GM23338 (cell line): ENCODE data around the gene LEP. TPM values are rescaled to one million over a fixed set of nuclear protein-coding genes. Genes with fewer than 3 reads are reported as not detected.

ENCODE experiments used
- ATAC-seq: fragments of 200-7000 bp; cut with Tn5 transposase; 3 replicates; pipeline ENCODE4 v1.9.1; 2020
- DNase-seq: peaks from one replicate; pipeline ENCODE4 v3.0.0-alpha.2; 2015; ENCODE audit warnings: low spot score
- H2AFZ ChIP-seq: fragments of 200-600 bp; sonication (generic); 2 replicates; pipeline ENCODE4 v1.8.0; 2016; ENCODE audit warnings: antibody characterized with exemption, mild to moderate bottlenecking, moderate library complexity
- H3F3A ChIP-seq: fragments of 200-600 bp; sonication (generic); replicated peaks from 2 replicates; pipeline ENCODE4 v1.8.0; 2017; ENCODE audit warnings: antibody characterized with exemption, mixed run types, low read depth
- H3K27ac ChIP-seq: fragments of 200-600 bp; sonication (generic); 2 replicates; pipeline ENCODE4 v1.6.1; 2016; ENCODE audit warnings: low read depth
- H3K27me3 ChIP-seq: fragments of 200-600 bp; sonication (generic); 2 replicates; pipeline ENCODE4 v1.8.0; 2016; ENCODE audit warnings: mild to moderate bottlenecking, mixed run types, moderate library complexity; ENCODE audit not compliant: insufficient read depth
- H3K36me3 ChIP-seq: fragments of 200-600 bp; sonication (generic); 2 replicates; pipeline ENCODE4 v1.8.0; 2016; ENCODE audit warnings: mild to moderate bottlenecking; ENCODE audit not compliant: insufficient read depth
- H3K4me1 ChIP-seq: fragments of 200-600 bp; sonication (generic); 2 replicates; pipeline ENCODE4 v1.8.0; 2016; ENCODE audit warnings: mild to moderate bottlenecking, moderate library complexity; ENCODE audit not compliant: insufficient read depth
- H3K4me2 ChIP-seq: fragments of 200-600 bp; sonication (generic); 2 replicates; pipeline ENCODE4 v1.7.1; 2017; ENCODE audit warnings: mixed run types
- H3K4me3 ChIP-seq: fragments of 200-600 bp; sonication (generic); 2 replicates; pipeline ENCODE4 v1.6.1; 2016; ENCODE audit warnings: mixed run types
- H3K79me2 ChIP-seq: fragments of 200-600 bp; sonication (generic); replicated peaks from 2 replicates; pipeline ENCODE4 v1.8.0; 2017; ENCODE audit warnings: mild to moderate bottlenecking; ENCODE audit not compliant: insufficient read depth
- H3K9me2 ChIP-seq: fragments of 200-600 bp; sonication (generic); 2 replicates; pipeline ENCODE4 v1.8.0; 2017; ENCODE audit not compliant: insufficient read depth
- H4K20me1 ChIP-seq: fragments of 200-600 bp; sonication (generic); replicated peaks from 2 replicates; pipeline ENCODE4 v1.8.0; 2017; ENCODE audit warnings: mild to moderate bottlenecking; ENCODE audit not compliant: insufficient read depth
- H3K27ac Mint-ChIP-seq: 2 replicates; pipeline ENCODE4 v1.8.0; 2020; ENCODE audit warnings: inconsistent platforms, mild to moderate bottlenecking, moderate library complexity, mixed read lengths
- H3K27me3 Mint-ChIP-seq: 3 replicates; pipeline ENCODE4 v1.8.0; 2022; ENCODE audit warnings: low read depth, mild to moderate bottlenecking, moderate library complexity, mixed read lengths, inconsistent platforms; ENCODE audit not compliant: insufficient read depth, poor library complexity
- H3K36me3 Mint-ChIP-seq: 3 replicates; pipeline ENCODE4 v1.8.0; 2021; ENCODE audit warnings: low read depth, mild to moderate bottlenecking, inconsistent platforms, moderate library complexity, mixed read lengths
- H3K4me1 Mint-ChIP-seq: 3 replicates; pipeline ENCODE4 v1.8.0; 2020; ENCODE audit warnings: mild to moderate bottlenecking, inconsistent platforms, mixed read lengths
- H3K4me3 Mint-ChIP-seq: 3 replicates; pipeline ENCODE4 v1.8.0; 2021; ENCODE audit warnings: moderate library complexity, mild to moderate bottlenecking, inconsistent platforms, mixed read lengths
- H3K9me3 Mint-ChIP-seq: 3 replicates; pipeline ENCODE4 v1.8.0; 2020; ENCODE audit warnings: moderate library complexity, mild to moderate bottlenecking, inconsistent platforms, mixed read lengths
- ETS1 ChIP-seq: IDR thresholded peaks from 2 replicates; pipeline ENCODE4 v1.6.1; 2016; ENCODE audit warnings: antibody characterized with exemption
- EZH2 ChIP-seq: fragments of 200-600 bp; sonication (generic); IDR thresholded peaks from one replicate; pipeline ENCODE4 v1.8.0; 2017; ENCODE audit warnings: antibody characterized with exemption, mild to moderate bottlenecking, low read depth; ENCODE audit not compliant: unreplicated experiment
- JUNB ChIP-seq: IDR thresholded peaks from one replicate; pipeline ENCODE4 v1.6.1; 2016; ENCODE audit warnings: antibody characterized with exemption; ENCODE audit not compliant: unreplicated experiment
- POLR2AphosphoS5 ChIP-seq: IDR thresholded peaks from 2 replicates; pipeline ENCODE4 v1.6.1; 2016; ENCODE audit warnings: antibody characterized with exemption, low read depth
- ZNF331 ChIP-seq: fragments of 250-450 bp; sonication (Bioruptor Pico); IDR thresholded peaks from 2 replicates; pipeline ENCODE4 v1.5.0; 2020; ENCODE audit warnings: low read depth, mild to moderate bottlenecking, moderate library complexity
- polyA plus RNA-seq: library from polyadenylated mRNA; unstranded; fragments of >200 nt; fragmentation: Nextera tagmentation; extraction: Ambion mirVana; gene quantifications from 2 replicates; pipeline ENCODE4 v1.2.1, GENCODE V29; 2016
- total RNA-seq: library from RNA; depleted of rRNA; stranded (reverse); fragments of >200 nt; shearing (Covaris generic); gene quantifications from 2 replicates; pipeline ENCODE4 v1.2.3, GENCODE V29; 2014
- TF ChIP-seq, protein P1 (sequence below): IDR thresholded peaks from one replicate; pipeline ENCODE4 v1.6.1; 2018; ENCODE audit warnings: antibody characterized with exemption; ENCODE audit not compliant: unreplicated experiment
- TF ChIP-seq, protein P2 (sequence below), 2 experiments: fragments of 200-600 bp in 1 of 2; sonication (generic) in 1 of 2; conservative IDR thresholded peaks; 2 replicates each; pipeline versions ENCODE4 v1.5.1 to v1.6.1; 2016 to 2017; ENCODE audit warnings: antibody characterized with exemption in 2 of 2, low read depth in 2 of 2, mild to moderate bottlenecking in 2 of 2, moderate library complexity in 1 of 2
- TF ChIP-seq, protein P3 (sequence below): fragments of 250-450 bp; sonication (Bioruptor Pico); IDR thresholded peaks from 2 replicates; pipeline ENCODE4 v1.5.0; 2020; ENCODE audit warnings: mild to moderate bottlenecking, moderate library complexity

Gene LEP
- total and polyA plus RNA-seq, 2 experiments from 2014 or later, result not detected

- TF ChIP-seq, protein P1, sequence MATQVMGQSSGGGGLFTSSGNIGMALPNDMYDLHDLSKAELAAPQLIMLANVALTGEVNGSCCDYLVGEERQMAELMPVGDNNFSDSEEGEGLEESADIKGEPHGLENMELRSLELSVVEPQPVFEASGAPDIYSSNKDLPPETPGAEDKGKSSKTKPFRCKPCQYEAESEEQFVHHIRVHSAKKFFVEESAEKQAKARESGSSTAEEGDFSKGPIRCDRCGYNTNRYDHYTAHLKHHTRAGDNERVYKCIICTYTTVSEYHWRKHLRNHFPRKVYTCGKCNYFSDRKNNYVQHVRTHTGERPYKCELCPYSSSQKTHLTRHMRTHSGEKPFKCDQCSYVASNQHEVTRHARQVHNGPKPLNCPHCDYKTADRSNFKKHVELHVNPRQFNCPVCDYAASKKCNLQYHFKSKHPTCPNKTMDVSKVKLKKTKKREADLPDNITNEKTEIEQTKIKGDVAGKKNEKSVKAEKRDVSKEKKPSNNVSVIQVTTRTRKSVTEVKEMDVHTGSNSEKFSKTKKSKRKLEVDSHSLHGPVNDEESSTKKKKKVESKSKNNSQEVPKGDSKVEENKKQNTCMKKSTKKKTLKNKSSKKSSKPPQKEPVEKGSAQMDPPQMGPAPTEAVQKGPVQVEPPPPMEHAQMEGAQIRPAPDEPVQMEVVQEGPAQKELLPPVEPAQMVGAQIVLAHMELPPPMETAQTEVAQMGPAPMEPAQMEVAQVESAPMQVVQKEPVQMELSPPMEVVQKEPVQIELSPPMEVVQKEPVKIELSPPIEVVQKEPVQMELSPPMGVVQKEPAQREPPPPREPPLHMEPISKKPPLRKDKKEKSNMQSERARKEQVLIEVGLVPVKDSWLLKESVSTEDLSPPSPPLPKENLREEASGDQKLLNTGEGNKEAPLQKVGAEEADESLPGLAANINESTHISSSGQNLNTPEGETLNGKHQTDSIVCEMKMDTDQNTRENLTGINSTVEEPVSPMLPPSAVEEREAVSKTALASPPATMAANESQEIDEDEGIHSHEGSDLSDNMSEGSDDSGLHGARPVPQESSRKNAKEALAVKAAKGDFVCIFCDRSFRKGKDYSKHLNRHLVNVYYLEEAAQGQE, result no peak
- no peak for TF ChIP-seq POLR2AphosphoS5
These were observed 1.6 kb downstream of the LEP start (continued) for GRCh38 chr7:128242661-128243060.

GRCh38 chr7:128243273-128243672, 2.2 kb downstream of the LEP start:
- Mint-ChIP-seq H3K4me3 (no peak overlapping the region), H3K27ac (no peak overlapping the region), H3K9me3 (peaks cover 22% of the 10 kb centered on the region), H3K27me3 (peaks cover 11% of the 10 kb centered on the region), H3K4me1 (peaks cover 5% of the 10 kb centered on the region; the same call in 1 of the 3 replicates), H3K36me3 (peaks cover 14% of the 10 kb centered on the region; the same call in 2 of the 3 replicates)
- DNase-seq, result no peak
- Histone ChIP-seq H4K20me1 (no peaks in the 10 kb centered on the region), H3K27me3 (no peaks in the 10 kb centered on the region), H3K4me3 (no peak overlapping the region), H3F3A (no peaks in the 10 kb centered on the region), H2AFZ (no peak overlapping the region), H3K27ac (no peak overlapping the region), H3K4me2 (no peak overlapping the region), H3K4me1 (no peaks in the 10 kb centered on the region), H3K79me2 (no peaks in the 10 kb centered on the region), H3K36me3 (no peaks in the 10 kb centered on the region), H3K9me2 (peaks cover 15% of the 10 kb centered on the region)
- ATAC-seq, result no peak
- TF ChIP-seq, protein P2, sequence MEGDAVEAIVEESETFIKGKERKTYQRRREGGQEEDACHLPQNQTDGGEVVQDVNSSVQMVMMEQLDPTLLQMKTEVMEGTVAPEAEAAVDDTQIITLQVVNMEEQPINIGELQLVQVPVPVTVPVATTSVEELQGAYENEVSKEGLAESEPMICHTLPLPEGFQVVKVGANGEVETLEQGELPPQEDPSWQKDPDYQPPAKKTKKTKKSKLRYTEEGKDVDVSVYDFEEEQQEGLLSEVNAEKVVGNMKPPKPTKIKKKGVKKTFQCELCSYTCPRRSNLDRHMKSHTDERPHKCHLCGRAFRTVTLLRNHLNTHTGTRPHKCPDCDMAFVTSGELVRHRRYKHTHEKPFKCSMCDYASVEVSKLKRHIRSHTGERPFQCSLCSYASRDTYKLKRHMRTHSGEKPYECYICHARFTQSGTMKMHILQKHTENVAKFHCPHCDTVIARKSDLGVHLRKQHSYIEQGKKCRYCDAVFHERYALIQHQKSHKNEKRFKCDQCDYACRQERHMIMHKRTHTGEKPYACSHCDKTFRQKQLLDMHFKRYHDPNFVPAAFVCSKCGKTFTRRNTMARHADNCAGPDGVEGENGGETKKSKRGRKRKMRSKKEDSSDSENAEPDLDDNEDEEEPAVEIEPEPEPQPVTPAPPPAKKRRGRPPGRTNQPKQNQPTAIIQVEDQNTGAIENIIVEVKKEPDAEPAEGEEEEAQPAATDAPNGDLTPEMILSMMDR (conservative IDR thresholded peaks at IDR 0.05; ENCODE audit: low read depth in 2 of 2), result no peak
- TF ChIP-seq, protein P1, result no peak
- no peak for TF ChIP-seq JUNB
- TF ChIP-seq ZNF331 (CRISPR knock-in tag), result no peak
- no peak for TF ChIP-seq ETS1
- TF ChIP-seq, protein P3, sequence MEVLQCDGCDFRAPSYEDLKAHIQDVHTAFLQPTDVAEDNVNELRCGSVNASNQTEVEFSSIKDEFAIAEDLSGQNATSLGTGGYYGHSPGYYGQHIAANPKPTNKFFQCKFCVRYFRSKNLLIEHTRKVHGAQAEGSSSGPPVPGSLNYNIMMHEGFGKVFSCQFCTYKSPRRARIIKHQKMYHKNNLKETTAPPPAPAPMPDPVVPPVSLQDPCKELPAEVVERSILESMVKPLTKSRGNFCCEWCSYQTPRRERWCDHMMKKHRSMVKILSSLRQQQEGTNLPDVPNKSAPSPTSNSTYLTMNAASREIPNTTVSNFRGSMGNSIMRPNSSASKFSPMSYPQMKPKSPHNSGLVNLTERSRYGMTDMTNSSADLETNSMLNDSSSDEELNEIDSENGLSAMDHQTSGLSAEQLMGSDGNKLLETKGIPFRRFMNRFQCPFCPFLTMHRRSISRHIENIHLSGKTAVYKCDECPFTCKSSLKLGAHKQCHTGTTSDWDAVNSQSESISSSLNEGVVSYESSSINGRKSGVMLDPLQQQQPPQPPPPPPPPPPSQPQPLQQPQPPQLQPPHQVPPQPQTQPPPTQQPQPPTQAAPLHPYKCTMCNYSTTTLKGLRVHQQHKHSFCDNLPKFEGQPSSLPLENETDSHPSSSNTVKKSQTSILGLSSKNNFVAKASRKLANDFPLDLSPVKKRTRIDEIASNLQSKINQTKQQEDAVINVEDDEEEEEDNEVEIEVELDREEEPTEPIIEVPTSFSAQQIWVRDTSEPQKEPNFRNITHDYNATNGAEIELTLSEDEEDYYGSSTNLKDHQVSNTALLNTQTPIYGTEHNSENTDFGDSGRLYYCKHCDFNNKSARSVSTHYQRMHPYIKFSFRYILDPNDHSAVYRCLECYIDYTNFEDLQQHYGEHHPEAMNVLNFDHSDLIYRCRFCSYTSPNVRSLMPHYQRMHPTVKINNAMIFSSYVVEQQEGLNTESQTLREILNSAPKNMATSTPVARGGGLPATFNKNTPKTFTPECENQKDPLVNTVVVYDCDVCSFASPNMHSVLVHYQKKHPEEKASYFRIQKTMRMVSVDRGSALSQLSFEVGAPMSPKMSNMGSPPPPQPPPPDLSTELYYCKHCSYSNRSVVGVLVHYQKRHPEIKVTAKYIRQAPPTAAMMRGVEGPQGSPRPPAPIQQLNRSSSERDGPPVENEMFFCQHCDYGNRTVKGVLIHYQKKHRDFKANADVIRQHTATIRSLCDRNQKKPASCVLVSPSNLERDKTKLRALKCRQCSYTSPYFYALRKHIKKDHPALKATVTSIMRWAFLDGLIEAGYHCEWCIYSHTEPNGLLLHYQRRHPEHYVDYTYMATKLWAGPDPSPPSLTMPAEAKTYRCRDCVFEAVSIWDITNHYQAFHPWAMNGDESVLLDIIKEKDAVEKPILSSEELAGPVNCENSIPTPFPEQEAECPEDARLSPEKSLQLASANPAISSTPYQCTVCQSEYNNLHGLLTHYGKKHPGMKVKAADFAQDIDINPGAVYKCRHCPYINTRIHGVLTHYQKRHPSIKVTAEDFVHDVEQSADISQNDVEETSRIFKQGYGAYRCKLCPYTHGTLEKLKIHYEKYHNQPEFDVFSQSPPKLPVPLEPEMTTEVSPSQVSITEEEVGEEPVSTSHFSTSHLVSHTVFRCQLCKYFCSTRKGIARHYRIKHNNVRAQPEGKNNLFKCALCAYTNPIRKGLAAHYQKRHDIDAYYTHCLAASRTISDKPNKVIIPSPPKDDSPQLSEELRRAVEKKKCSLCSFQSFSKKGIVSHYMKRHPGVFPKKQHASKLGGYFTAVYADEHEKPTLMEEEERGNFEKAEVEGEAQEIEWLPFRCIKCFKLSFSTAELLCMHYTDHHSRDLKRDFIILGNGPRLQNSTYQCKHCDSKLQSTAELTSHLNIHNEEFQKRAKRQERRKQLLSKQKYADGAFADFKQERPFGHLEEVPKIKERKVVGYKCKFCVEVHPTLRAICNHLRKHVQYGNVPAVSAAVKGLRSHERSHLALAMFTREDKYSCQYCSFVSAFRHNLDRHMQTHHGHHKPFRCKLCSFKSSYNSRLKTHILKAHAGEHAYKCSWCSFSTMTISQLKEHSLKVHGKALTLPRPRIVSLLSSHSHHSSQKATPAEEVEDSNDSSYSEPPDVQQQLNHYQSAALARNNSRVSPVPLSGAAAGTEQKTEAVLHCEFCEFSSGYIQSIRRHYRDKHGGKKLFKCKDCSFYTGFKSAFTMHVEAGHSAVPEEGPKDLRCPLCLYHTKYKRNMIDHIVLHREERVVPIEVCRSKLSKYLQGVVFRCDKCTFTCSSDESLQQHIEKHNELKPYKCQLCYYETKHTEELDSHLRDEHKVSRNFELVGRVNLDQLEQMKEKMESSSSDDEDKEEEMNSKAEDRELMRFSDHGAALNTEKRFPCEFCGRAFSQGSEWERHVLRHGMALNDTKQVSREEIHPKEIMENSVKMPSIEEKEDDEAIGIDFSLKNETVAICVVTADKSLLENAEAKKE, result no peak
- TF ChIP-seq EZH2, result no peak
